GM12801 (cell line): ENCODE results near the gene DNASE1L2.

Source experiments
- CTCF ChIP-seq: IDR thresholded peaks from one replicate; pipeline ENCODE4 v1.5.1; 2011; ENCODE audit warnings: control low read depth; ENCODE audit not compliant: insufficient read length; ENCODE audit errors: extremely low read depth

DNASE1L2 gene

GRCh38 chr16:2233872-2234812 is 2.1 kb upstream of the DNASE1L2 start:
- TF ChIP-seq CTCF: no peak

- no peak for TF ChIP-seq CTCF
Measured at GRCh38 chr16:2234813-2235170, 1.5 kb upstream of the DNASE1L2 start.

GRCh38 chr16:2235234-2235651 is 1.0 kb upstream of the DNASE1L2 start:
- no peak for TF ChIP-seq CTCF

- TF ChIP-seq CTCF: no peak
Measured at GRCh38 chr16:2235695-2236336, 428 bp upstream of the DNASE1L2 start.

GRCh38 chr16:2237102-2237482 is 848 bp downstream of the DNASE1L2 start:
- TF ChIP-seq CTCF: no peak

- TF ChIP-seq CTCF: no peak
Measured at GRCh38 chr16:2237493-2238149, 1.4 kb downstream of the DNASE1L2 start.

GRCh38 chr16:2238150-2238837 is 2.0 kb downstream of the DNASE1L2 start:
- TF ChIP-seq CTCF: no peak
